Small intestine (tissue), 7 donors: ENCODE results near the gene OSBPL6. TPM values are rescaled to one million over a fixed set of nuclear protein-coding genes. Genes with fewer than 3 reads are reported as not detected.

Experiments
- DNase-seq, 2 donors: peaks; one replicate each; pipeline versions ENCODE4 v3.0.0 to v3.0.0-alpha.2; 2013
- FAIRE-seq: peaks from 2 replicates; lab custom pipeline; 2012; peaks lifted over from hg19 to GRCh38; lab: Jason Lieb, UNC
- H3K27ac ChIP-seq, 3 donors: one replicate each; pipeline ENCODE4 v1.5.1; 2013; ENCODE audit warnings: low read length in 2 of 3, mild to moderate bottlenecking in 2 of 3, control low read depth in 1 of 3, inconsistent platforms in 1 of 3, low read depth in 1 of 3, moderate library complexity in 1 of 3
- H3K27me3 ChIP-seq, 3 donors: one replicate each; pipeline ENCODE4 v1.6.1; 2013; ENCODE audit warnings: low read length in 3 of 3, inconsistent platforms in 1 of 3; ENCODE audit not compliant: control insufficient read depth in 3 of 3, insufficient read depth in 3 of 3
- H3K36me3 ChIP-seq, 3 donors: one replicate each; pipeline ENCODE4 v1.6.1; 2013; ENCODE audit warnings: low read length in 3 of 3, inconsistent platforms in 1 of 3, low read depth in 1 of 3, mild to moderate bottlenecking in 1 of 3, moderate library complexity in 1 of 3; ENCODE audit not compliant: control insufficient read depth in 3 of 3, insufficient read depth in 2 of 3
- H3K4me1 ChIP-seq, 3 donors: one replicate each; pipeline ENCODE4 v1.6.1; 2013; ENCODE audit warnings: low read length in 2 of 3, inconsistent platforms in 1 of 3, low read depth in 1 of 3, mild to moderate bottlenecking in 1 of 3, moderate library complexity in 1 of 3; ENCODE audit not compliant: control insufficient read depth in 3 of 3, insufficient read depth in 2 of 3
- H3K4me3 ChIP-seq, 3 donors: one replicate each; pipeline ENCODE4 v1.5.1; 2013; ENCODE audit warnings: low read length in 3 of 3, control low read depth in 1 of 3, inconsistent platforms in 1 of 3, low read depth in 1 of 3, mild to moderate bottlenecking in 1 of 3, moderate library complexity in 1 of 3
- H3K9me3 ChIP-seq, 2 donors: one replicate each; pipeline ENCODE4 v1.6.1; 2013; ENCODE audit warnings: low read depth in 1 of 2, low read length in 1 of 2; ENCODE audit not compliant: control insufficient read depth in 2 of 2, insufficient read depth in 1 of 2
- WGBS, 3 donors: extraction: QIAGEN DNeasy Blood & Tissue Kit; methylation state at CpG; one replicate each; pipeline ENCODE4 v1.1.7; 2013; 5-methylcytosine and 5-hydroxymethylcytosine counted together
- polyA plus RNA-seq, 4 donors: library from polyadenylated mRNA; stranded (reverse) in 3 of 4; unstranded in 1 of 4; fragments of 200-250 nt in 3 of 4; fragments of 120-200 nt in 1 of 4; gene quantifications; one replicate each; pipeline versions ENCODE4 v1.2.1 to v1.2.3, GENCODE V29; 2013
- donor health status: healthy with polysubstance abuse.
- donor health status: control.
- donor health status: control.
- donor health status: Bipolar disorder and iron deficiency.
- donor health status: healthy.

Gene OSBPL6
- polyA plus RNA-seq, 4 donors, result 0.87 to 4.4 (median 1.5) TPM

DNA sequence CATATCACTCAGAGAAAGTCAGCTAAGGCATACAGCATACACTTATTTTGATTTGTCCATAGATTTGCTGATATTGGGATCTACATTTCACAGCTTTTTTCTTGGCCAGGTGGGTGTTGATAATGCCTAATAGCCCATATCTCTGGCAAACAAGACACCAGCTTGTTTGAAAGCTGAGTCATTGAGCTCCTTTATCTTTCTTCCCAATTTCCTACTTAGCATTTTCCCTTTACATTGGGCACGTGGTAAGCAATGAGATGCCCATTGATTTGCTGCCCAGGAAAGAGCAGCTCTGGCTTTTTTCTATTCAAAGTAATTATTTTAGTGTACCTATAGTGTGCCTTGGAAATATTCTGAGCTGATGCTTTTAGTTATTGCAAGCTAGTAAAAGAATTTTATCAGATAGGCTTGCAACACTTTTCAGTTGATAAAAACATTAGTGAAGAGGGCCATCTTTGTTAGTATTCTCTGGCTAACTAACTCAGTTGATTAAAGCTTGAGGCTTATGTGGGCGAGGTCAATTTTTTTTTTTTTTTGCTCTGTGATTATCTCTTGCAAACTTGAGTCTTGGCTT is 79.6 kb downstream of the OSBPL6 start:
- Histone ChIP-seq H3K27ac (no peak overlapping the region), H3K4me3 (no peak overlapping the region), H3K27me3 (no peaks in the 10 kb centered on the region), H3K9me3 (no peaks in the 10 kb centered on the region), H3K36me3 (no peaks in the 10 kb centered on the region), H3K4me1 (peaks cover 0 to 9% (median 0%) of the 10 kb centered on the region in 3 donors)
- 45 to 47% (median 46%) methylated on average over 2 of the region's 2 CpGs for WGBS, 3 donors
- DNase-seq, result peak; percentile 30 to 32
- FAIRE-seq, result no peak

DNA sequence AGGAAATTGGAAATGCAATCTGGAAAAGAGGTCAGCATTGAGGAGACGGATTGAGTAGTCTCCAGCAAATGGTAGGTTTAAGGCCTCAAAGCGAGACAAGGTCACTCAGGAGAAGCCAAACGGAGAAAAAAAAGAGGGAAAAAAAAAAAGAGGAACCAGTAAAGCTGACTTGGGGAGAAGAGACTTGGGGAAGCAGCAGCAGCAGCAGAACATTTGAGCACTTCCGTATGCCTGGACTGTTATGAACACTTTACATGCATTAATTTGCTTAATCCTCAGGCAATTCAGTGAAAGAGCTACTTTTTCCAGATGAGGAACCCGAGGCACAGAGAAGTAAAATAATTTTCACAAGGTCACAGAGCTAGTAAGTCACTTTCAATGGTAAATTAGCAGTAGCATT is 81.3 kb downstream of the OSBPL6 start:
- 78 to 91% (median 82%) methylated on average over 5 of the region's 5 CpGs for WGBS, 3 donors
- no peak overlapping the region for H3K27ac ChIP-seq
- no peak overlapping the region for H3K4me3 ChIP-seq
- FAIRE-seq (no peak), DNase-seq (no peak)
- H3K4me1 ChIP-seq, result peaks cover 0 to 20% (median 0%) of the 10 kb centered on the region in 3 donors
- no peaks in the 10 kb centered on the region for H3K36me3 ChIP-seq
- H3K9me3 ChIP-seq, result peaks cover 0 to 3% of the 10 kb centered on the region in 2 donors
- H3K27me3 ChIP-seq, result no peaks in the 10 kb centered on the region

DNA sequence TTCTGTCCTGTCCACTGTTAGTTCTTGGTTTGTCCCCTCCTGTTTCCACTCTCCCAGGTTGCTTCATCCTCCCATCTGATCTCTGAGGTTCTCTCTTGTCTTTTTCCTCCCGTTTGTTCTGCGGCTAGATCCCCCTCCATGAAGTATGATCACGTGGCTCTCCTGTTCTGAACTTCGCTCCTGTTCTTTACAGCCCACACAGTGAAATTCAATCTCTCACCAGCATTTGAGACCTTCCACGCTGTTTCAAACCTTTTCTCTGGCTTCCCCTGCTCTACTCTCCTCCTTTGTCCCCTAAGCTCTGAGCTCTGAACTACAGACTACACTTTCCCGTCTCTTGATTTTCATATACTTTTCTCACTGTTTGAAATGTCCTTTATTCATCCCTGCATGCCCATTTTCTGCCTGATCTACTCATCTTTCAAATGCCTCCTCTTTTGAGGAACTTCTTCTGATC is 83.5 kb downstream of the OSBPL6 start:
- H3K27me3 ChIP-seq, result no peaks in the 10 kb centered on the region
- peak; percentile 40 to 80 for DNase-seq
- no peak for FAIRE-seq
- 11 to 52% (median 42%) methylated on average over 6 of the region's 6 CpGs for WGBS, 3 donors
- H3K4me3 ChIP-seq, result peak overlapping the region in 1 of 3 donors; percentile 4
- peaks cover 0 to 3% of the 10 kb centered on the region in 2 donors for H3K9me3 ChIP-seq
- no peaks in the 10 kb centered on the region for H3K36me3 ChIP-seq
- peaks cover 0 to 30% (median 0%) of the 10 kb centered on the region in 3 donors for H3K4me1 ChIP-seq
- H3K27ac ChIP-seq, result peak overlapping the region in 1 of 3 donors; percentile 75

DNA sequence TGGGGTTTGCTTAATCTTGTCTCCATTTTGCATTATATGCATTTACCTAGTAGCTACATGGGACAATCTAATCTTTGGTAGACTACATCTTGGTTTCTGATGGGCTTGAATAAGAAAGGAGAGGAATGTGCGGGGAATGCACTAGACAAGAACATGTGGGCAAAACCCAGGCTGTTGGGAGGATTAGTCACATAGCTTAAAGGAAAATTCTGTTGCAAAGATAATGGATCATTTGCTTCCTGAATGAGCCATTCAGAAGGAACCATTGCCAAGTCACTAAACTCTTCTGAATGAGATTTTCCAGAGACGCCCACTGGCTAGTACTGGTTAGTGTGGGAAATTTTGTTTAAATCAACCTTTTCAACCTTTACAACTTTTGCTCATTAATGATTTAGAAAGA is 84.8 kb downstream of the OSBPL6 start:
- no peak overlapping the region for H3K4me3 ChIP-seq
- peak overlapping the region in 1 of 3 donors; percentile 75 for H3K27ac ChIP-seq
- DNase-seq (peak; percentile 25 to 69), FAIRE-seq (no peak)
- no peaks in the 10 kb centered on the region for H3K36me3 ChIP-seq
- H3K27me3 ChIP-seq, result no peaks in the 10 kb centered on the region
- peaks cover 0 to 3% of the 10 kb centered on the region in 2 donors for H3K9me3 ChIP-seq
- H3K4me1 ChIP-seq, result peaks cover 0 to 30% (median 0%) of the 10 kb centered on the region in 3 donors
- WGBS, 3 donors, result 25 to 55% (median 46%) methylated on average over 2 of the region's 2 CpGs

DNA sequence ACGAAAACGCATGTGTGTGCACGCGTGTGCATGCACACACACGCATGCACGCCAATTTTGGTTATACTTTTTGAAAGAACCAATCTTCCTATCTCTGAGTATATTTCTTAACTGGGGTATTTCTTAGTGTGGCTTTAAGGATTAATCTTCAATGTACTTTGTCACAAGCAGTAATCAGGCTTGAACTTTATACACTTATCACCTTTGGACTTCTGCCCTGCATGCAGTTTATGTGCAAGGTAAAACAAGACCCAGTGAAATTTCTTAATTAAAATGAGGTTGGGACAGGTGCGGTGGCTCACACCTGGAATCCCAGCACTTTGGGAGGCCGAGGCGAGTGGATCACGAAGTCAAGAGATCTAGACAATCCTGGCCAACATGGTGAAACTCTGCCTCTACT is 85.3 kb downstream of the OSBPL6 start:
- FAIRE-seq, result no peak
- H3K27ac ChIP-seq, result no peak overlapping the region
- peak; percentile 74 to 90 for DNase-seq
- no peaks in the 10 kb centered on the region for H3K27me3 ChIP-seq
- H3K9me3 ChIP-seq, result peaks cover 0 to 3% of the 10 kb centered on the region in 2 donors
- H3K4me3 ChIP-seq, result no peak overlapping the region
- no peaks in the 10 kb centered on the region for H3K36me3 ChIP-seq
- 46 to 73% (median 47%) methylated on average over 10 of the region's 10 CpGs for WGBS, 3 donors
- peaks cover 0 to 31% (median 0%) of the 10 kb centered on the region in 3 donors for H3K4me1 ChIP-seq

DNA sequence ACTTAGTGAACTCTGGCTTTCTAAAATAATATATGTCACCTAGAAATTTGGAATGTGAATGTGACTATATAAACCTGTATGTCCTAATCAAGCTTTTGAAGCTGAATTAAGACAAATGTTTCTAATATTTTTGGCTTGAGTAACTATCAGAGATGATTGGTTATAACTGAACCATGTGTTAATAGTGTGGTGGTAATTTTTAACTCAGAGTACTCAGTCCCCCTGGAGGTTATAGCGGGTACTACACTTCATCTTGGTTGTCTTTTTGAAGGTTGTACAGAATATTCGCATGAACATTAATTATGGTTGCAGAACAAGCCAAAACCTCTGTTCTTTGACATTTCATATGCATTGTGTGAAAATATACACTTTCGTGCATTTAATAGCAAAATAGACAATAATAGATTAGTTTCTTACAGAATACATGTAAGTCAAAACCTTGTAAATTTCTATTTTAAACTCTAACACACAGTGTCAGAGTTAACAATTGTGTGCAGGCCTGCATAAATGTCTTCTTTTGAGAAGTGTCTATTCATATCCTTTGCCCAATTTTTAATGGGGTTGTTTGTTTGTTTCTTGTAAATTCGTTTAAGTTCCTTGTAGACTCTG is 86.0 kb downstream of the OSBPL6 start:
- Histone ChIP-seq H3K9me3 (peaks cover 0 to 3% of the 10 kb centered on the region in 2 donors), H3K27me3 (no peaks in the 10 kb centered on the region), H3K4me3 (no peak overlapping the region), H3K4me1 (peaks cover 0 to 34% (median 0%) of the 10 kb centered on the region in 3 donors), H3K36me3 (no peaks in the 10 kb centered on the region), H3K27ac (no peak overlapping the region)
- FAIRE-seq, result no peak
- 52 to 68% (median 59%) methylated on average over 4 of the region's 4 CpGs for WGBS, 3 donors
- peak; percentile 23 to 27 for DNase-seq

DNA sequence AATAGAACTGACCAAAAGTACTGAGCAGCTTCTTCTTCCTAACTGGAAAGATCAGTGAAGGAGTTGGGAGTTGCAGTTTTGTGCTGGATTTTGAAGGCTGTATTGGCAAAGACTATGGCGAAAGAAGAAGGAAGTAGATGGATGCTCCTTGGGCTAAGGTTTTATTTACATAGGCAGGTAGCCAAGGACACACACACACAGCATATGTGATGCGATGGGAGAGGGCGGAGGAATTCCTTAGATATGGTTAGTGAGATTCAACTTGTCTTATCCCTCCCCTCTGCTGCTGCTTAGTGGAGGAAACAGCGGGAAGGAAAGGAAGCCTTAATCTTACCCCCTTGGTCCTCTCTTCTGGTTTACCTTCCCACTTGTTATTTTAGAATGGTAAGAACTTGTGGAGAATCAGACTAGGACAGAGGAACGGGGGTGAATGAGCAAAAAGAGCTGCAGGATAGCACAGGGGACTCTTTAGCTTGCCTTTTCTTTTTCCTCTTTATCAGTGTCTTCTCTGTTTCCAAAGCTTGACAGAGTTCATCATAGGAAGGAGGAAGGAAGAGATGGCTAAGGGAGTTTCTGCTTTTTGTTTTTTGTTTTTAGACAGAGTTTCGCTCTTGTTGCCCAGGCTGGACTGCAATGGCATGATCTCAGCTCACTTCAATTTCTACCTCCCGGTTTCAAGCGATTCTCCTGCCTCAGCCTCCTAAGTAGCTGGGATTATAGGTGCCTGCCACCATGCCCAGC is 87.9 kb downstream of the OSBPL6 start:
- FAIRE-seq (no peak), DNase-seq (peak; percentile 87 to 94)
- WGBS, 3 donors, result 37 to 57% (median 44%) methylated on average over 8 of the region's 8 CpGs
- peaks cover 0 to 34% (median 0%) of the 10 kb centered on the region in 3 donors for H3K4me1 ChIP-seq
- H3K27me3 ChIP-seq, result no peaks in the 10 kb centered on the region
- H3K36me3 ChIP-seq, result no peaks in the 10 kb centered on the region
- peaks cover 0 to 3% of the 10 kb centered on the region in 2 donors for H3K9me3 ChIP-seq
- H3K4me3 ChIP-seq, result no peak overlapping the region
- peak overlapping the region in 2 of 3 donors; percentile 14 to 59 for H3K27ac ChIP-seq

DNA sequence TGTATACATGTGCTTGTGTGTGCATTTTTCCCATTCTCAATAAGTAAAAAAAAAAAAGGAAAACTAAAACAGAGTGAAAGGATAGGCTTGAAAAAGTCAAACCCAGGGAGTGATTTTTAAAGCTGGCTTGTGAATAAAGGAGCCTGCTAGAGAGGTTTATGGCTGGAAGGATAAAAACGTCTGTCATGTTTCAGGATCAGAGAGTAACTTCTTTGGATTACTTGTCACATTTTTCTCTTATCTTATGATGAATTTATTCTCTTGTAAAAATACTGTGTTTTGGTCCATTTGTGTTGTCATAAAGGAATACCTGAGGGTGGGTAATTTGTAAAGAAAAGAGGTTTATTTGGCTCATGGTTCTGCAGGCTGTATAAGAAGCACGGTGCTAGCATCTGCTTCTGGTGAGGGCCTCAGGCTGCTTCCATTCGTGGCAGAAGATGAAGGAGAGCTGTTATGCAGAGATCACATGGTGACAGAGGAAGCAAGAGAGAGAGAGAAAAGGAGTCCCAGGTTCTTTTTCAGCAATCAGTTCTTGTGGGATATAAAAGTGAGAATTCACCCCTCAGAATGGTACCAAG is 89.1 kb downstream of the OSBPL6 start:
- DNase-seq (no peak), FAIRE-seq (no peak)
- 72 to 84% (median 78%) methylated on average over 3 of the region's 3 CpGs for WGBS, 3 donors
- Histone ChIP-seq H3K4me3 (no peak overlapping the region), H3K27me3 (no peaks in the 10 kb centered on the region), H3K9me3 (peaks cover 0 to 3% of the 10 kb centered on the region in 2 donors), H3K4me1 (peaks cover 0 to 27% (median 0%) of the 10 kb centered on the region in 3 donors), H3K27ac (no peak overlapping the region), H3K36me3 (no peaks in the 10 kb centered on the region)
